Stimulated activated CD8-positive, alpha-beta memory T cell treated with anti-CD3 and anti-CD28 coated beads, Interleukin-15, amount 100 ng/mL, for 24 hours (primary cell): ENCODE data around the gene DDOST.

Source experiments
- DNase-seq: peaks from one replicate; pipeline ENCODE4 v3.0.0-alpha.2; 2020; ENCODE audit warnings: low read depth

The DDOST gene

DNA sequence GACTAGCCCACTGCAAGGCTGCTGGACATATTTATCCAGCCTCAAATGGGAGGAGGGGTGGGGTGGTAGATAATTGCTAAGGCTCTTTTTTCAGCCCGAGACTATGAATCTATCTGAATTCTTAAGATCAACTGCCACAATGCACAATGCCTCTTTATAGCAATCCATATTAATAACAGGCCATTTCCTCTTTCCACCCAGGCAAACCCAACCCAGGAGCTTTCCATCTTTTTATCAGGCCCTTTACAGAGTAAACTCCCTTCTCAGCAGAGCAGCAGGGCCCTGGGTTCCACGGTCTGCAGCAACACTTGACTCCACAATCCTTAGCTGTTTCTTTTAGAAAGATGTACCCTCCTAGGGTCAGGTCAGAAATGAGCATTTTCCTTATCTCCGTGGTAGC is 806 bp downstream of the DDOST start:
- DNase-seq: no peak

DNA sequence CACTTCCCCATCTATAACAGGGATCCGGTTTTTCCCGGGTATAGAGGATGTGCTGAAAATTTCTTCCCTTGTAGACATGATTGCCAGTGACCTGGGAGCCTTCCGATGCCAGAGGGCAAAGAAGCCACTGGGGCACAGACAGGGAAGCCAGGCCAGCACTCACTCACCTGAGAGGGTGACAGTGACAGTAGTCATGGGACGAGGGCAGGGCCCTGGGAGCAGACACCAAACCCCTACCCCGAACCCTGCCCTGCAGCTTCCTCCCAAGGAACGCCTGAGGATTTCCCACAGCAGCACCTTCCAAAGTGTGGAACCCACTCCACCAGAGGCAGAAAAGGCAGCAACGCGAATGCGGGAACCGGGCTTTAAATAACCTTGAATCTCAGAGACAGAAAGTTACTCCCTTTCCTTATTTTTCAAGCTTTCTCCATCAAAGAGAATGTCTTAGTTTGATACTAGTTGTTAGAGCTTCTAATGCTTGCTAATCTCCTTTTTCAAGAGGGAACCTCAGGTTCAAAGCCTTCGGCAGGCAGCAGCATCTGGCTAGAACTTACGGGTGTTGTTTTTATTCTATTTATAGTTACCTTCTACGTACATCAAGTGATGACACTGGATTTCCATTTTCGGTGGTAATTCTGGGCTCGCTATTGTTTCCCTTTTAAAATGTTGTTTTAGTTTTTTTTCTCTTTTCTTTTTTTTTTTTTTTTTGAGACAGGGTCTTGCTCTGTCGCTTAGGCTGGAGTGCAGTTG is 2.8 kb downstream of the DDOST start:
- DNase-seq: no peak

DNA sequence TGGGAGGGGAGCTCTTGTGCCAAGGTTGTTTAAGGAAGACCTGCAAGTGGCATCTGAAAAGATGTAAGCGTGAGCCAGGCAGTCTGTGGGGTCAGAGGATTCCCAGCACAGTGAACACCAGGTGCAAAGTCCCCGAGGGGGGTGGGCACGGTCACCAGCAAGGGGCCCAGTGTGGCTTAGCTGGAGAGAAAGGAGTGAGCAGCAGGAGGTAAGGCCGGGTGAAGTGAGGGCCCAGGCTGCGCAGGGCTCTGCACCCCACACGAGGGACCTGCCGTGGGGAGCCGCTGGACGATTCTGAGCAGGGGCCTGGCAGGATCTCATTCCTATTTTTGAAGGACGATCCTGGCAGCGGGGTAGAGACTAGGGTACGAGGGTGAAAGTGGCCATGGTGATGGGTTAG is 4.1 kb downstream of the DDOST start:
- no peak for DNase-seq

DNA sequence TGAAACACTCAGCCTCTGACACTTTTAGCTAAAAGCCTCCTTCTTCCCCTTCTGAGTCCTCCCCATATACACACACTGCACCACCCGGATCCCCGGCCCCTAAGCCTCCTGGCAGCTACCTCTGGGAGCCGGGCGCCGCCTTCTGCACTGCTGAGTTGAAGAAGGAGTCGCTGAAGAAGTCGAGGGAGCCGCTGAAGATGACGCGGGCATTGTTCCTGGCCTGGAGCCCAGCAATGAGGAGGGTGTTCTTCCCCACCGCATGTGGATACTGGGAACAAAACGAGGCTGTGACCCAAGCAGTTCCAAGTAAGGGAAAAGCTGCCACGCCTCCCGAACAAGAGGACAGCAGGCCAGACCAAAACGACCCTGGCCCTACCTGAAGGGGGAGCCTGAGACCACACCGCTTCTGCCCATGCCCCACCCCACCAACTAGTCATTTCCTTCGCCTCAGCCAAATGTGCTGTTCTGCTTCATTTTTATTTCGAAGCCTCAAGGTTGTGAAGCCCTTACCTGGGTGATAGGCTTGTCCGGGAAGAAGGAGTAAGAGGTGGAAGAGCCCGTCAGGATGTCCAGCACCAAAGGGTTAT is 7.0 kb downstream of the DDOST start:
- no peak for DNase-seq

DNA sequence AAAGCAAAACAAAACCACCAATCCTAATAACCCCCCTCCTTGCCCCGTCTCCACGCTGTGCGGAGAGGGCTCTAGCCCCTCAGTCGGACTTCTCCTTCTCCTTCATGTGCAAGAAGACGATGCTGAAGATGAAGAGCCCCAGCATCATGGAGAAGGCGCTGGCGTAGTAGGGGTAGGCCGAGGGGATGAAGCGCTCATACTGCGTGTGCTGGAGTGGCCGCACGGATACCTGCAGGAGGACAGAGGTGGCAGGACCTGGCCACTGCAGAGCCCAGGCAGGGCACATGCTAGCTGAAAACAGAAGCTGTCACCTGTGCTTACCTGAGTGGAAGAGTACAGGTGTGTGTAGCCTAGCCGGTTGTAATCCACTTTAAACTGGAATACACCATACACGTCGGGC is 8.9 kb downstream of the DDOST start:
- DNase-seq: no peak

DNA sequence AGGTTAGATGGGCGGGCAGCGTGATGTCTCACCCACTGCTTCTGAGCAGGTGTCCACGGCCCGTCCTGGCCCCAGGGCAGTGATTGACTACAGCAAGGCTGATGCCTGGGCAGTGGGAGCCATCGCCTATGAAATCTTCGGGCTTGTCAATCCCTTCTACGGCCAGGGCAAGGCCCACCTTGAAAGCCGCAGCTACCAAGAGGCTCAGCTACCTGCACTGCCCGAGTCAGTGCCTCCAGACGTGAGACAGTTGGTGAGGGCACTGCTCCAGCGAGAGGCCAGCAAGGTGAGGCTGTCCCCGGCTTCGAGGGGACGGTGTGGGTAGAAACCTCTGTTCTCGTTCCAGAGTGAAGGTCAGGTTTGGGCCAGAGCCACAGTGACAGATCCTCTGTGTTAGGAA is 12.2 kb downstream of the DDOST start:
- DNase-seq: no peak

DNA sequence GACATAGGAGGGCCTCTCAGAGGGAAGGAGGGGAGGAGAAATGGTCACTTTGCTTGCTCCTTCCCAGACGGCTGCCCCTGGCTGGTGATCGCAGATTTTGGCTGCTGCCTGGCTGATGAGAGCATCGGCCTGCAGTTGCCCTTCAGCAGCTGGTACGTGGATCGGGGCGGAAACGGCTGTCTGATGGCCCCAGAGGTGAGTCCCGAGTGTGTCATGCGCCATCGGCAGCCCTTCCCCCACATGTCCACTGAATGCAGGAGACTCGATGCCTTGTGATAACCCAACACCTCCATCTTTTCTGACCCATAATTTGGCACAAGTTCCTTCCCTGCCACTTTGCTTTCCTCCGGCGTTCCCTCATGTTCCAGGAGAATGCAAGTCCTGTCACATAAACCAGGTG is 12.7 kb downstream of the DDOST start:
- no peak for DNase-seq

DNA sequence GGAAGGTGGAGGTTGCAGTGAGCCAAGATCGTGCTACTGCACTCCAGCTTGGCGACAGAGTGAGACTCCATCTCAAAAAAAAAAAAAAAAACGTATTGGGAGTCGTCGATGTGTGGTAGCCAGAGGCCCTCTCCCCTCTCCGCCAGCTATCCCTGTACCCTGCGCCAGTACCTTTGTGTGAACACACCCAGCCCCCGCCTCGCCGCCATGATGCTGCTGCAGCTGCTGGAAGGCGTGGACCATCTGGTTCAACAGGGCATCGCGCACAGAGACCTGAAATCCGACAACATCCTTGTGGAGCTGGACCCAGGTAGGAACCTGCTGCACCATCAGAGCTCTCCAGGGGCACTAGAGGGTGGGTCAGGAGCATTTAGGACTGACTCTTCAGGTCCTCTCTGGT is 15.8 kb downstream of the DDOST start:
- no peak for DNase-seq

DNA sequence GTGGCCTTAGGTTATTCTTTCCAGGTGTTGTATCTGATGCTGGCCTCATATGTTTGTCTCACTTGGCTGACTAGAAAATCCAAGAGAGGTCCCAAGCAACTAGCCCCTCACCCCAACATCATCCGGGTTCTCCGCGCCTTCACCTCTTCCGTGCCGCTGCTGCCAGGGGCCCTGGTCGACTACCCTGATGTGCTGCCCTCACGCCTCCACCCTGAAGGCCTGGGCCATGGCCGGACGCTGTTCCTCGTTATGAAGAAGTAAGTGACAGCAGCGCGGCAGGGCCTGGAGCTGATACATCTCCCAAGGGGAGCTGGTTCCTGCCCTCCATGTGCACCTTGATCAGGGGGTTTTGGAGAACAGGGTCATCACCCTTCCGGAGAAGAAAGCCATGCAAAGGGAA is 16.8 kb downstream of the DDOST start:
- DNase-seq: no peak

DNA sequence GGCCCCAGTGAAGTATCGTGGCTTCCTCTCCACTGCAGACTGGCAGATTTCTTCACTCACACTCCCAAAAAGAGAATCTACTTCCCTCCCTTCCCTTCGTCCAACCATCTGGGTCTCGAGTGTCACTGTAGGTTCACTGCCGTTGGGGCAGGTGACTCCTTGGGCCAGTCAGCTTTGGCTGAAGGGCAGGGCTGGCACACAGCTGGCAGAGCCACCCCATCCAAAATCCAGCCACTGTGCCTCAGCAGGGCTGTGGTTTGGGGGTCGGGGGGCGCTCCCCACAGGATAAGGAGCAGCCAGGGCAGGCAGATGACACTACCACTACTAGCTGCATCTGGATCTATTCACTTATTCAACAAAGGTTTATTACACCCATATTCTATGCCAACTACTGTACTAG is 18.1 kb downstream of the DDOST start:
- DNase-seq: no peak

DNA sequence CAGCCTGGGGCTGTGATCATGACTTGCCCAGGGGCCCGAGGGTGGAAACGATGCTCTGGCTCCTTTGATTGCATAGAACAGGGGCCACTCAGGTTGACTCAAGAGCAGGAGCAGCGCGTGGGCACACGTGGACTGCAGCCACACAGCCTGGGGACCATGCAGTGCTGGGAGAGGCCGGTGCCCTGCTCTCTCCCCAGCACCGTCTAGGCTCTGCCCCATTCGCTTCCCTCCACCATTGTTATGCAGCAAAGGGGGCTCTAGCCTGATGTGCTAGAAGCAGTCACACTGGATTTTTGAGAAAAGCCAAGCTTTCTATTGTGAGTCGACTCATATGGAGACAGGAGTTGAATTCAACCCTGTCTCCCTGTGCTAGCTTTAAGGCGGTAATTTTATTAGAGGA is 19.2 kb downstream of the DDOST start:
- DNase-seq: no peak

DNA sequence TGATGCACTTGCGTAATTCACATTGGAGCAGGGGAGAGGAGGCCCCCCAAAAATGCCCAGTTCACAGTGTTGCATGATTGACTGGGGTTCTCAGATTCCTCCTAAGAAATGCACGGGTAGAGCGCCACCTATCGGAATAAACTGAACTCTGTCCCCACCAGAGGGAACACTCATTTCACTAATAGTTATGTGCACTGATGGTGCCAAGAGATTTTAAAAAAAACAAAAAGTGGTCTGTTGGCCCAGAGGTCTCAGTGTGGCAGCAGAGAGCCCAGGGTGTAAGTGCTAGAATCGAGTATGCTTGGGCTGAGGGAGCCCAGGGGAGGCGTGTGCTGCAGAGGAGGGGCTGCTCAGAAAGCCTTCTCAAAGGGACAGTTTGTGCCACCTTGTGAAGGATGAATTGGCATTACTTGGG is 21.0 kb downstream of the DDOST start:
- no peak for DNase-seq

DNA sequence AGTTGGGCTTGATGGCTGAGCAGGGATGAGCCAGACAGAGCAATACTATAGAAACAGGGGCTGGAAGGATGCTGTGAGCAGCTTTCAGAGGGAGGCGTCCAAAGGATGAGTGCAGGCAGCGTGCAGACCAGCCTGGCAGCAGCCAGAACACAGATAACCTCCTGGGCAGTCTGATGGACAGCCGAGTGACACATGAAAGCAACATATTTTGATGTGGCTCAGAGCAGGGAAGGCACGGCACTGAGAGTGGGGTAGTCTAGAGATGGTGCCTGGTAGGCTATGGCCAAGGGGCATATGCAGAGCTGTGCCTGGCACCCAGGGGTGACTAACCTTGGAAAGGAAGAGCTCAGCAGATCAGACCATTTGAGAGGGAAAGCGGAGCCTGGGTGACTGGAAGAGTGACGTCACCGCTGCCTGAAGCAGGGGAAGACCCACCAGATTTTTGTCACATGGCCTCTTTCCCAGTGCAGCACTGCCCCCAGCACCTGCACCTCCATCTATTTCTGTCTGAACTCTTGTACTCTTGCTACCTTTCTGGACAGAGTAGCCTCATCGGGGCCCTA is 24.3 kb downstream of the DDOST start:
- no peak for DNase-seq

DNA sequence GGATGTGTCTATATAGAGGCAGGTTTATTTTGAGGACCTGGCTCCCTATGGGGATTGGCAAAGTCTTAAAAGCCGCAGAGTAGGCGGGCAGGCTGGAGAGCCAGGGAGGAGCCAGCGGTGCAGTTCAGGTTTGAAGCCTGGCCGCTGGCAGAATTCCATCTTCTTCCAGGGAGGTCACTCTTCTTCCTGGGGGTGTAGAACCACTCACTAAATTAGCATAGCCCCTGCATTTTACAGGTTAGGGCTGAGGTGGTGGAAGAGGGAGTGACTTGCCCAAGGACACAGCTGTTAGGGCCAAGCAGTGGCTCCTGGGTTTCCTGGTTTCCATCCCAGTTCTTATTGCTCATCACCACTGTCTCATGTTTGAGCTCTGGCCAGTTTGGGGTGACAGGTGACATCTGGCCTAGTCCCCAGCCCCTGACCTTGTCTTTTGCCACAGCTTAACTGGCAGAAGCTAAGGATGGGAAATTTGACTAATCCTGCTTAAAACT is 26.5 kb downstream of the DDOST start:
- no peak for DNase-seq

DNA sequence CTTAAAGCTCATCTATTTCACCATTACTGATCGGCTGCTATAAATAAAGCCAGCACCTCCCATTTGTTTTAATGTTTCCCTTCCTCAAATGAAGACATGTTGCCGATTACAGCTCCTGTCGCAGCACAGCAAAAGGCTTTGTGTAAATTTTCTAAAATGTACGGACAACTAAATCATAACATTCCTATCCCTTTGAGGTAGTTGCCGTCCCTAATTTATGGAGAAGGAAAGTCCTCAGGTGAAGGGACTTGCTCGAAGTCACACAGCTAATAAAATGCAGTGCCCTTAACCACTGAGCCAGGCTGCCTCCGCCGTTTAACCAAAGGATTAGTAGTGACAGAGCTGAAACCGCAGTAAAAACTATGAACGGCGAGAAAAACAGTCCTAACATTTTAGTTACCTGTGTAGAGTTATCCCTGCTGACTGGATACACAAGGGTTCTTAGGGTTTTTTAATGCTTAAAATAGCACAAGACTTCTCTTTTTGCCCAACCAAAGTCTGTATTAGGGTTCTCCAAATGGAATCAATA is 27.0 kb downstream of the DDOST start:
- DNase-seq: no peak

DNA sequence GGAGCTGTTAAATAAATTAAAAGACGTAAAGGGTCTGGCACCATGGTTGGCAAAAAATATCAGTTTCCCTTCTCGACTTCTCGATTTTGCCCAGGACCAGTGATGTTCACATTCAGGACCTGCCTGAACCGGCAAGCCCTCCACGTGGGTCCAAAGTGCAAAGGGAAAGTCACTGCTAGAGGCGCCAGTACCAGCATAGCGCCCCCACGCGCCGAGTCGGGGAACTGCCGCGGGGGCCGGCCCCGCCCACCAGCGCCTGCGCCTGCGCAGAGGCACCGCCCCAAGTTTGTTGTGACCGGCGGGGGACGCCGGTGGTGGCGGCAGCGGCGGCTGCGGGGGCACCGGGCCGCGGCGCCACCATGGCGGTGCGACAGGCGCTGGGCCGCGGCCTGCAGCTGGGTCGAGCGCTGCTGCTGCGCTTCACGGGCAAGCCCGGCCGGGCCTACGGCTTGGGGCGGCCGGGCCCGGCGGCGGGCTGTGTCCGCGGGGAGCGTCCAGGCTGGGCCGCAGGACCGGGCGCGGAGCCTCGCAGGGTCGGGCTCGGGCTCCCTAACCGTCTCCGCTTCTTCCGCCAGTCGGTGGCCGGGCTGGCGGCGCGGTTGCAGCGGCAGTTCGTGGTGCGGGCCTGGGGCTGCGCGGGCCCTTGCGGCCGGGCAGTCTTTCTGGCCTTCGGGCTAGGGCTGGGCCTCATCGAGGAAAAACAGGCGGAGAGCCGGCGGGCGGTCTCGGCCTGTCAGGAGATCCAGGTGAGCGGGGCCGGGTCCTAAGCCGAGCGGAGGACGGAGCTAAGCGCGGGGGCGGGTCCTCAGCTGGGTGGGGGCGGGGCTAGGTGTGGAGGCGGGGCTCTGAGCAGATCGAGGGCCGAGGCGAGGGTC is 27.7 kb downstream of the DDOST start, which contains the start of gene PINK1:
Gene PINK1 (plus strand): TSS at position 269 of the 875 bp plus-strand sequence. CDS start 91 bp downstream, at position 360.
- peak; percentile 90 for DNase-seq

DNA sequence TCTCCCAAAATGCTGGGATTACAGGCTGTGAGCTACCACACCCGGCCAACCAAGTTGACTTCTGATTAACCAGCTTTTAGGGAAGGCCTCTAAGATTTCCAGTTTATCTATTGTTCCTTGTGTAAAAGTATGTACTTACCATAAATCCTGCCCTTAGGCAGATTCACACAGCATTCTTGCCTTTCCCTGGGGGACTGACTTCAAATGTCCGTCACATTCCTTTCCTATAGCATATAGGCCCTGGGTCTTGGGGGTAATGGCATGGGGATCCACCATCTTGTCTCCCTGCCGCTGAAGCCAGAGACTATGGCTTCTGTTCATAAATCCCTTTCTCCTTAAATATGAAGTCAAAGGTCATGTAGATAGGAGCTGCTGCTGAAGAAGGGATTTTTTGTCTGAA is 28.8 kb downstream of the DDOST start:
- DNase-seq: no peak

DNA sequence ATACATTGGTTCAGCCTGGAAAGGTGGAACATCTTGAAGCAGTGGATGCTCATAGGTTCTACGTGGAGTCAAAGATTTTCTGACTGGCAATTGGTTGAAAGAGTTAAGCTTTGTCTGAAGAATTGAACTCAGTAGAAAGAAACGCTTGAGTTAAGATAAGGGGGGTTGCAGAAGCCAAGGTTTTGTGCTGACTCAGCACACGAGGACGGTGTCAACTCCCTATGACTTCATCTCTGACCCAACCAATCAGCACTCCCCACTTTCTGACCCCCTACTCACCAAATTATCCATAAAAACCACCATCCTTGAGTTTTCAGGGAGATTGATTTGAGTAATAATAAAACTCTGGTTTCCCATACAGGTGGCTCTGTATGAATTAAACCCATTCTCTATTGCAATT is 30.4 kb downstream of the DDOST start:
- no peak for DNase-seq

DNA sequence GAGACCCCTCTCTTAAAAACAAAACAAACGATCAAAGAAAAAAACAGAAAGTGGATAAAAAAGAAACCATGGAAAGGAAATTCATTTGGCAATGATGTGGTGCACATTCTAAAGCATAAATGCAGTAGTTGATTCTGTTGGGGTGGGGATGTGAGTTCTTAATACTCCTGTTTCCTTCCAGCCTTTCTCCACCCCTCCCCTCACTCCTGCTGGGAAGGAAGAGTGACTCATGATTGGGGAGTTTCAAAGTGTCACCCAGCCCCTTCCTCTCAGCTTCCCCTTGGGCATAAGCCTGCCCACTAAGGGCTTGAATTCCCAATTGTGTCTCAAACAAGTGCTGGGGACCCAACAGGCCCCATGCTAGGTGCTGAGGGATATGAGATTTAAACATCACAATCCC is 34.6 kb downstream of the DDOST start:
- DNase-seq: no peak

DNA sequence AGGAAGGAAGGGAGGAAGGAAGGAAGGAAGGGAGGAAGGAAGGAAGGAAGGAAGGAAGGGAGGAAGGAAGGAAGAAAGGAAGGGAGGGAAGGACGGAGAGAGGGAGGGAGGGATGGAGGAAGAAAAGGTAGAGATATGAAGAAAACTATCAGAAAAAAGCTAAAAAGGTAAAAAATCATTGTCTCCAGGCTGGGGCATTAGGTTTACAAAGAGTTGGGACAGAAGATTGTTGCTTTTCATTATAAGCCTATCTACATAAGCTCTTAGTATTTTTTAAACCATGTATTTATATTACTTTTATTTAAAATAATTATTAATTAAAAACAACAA is 35.1 kb downstream of the DDOST start:
- DNase-seq: no peak

DNA sequence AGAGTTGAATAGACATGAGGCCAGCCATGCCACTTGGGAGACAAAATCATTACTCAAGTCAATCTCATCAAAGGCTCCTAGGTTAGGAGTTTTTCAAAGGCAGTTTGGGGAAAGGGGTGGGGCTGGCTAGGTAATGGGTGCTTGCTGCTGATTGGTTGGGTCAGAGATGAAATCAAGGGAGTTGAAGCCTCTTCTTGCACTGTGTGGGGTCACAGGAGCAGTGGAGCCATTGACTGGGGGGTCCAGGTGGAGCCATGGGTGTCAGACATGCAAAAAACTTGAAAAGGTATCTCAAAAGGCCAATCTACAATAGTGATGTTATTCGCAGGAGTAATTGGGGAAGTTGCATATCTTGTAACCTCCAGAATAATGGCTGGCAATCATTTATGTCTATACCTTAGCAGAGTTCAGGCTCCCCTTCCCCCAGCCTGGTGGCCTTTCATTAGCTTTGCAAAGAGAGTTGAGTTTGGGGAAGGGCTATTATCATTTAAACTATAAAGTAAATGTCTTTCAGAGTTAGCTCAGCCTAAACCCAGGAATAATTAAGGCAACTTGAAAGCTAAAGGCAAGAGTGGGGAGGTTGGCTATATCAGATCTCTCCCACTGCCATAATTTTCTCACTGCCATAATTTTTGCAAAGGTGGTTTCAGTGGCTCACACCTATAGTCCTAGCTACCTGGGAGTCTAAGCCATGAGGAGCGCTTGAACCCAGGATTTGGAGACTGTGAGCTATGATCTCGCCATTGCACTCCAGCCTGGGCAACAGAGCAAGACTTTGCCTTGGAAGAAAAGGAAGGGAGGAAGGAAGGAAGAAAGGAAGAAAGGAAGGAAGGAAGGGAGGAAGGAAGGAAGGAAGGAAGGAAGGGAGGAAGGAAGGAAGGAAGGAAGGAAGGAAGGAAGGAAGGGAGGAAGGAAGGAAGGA is 35.7 kb downstream of the DDOST start:
- DNase-seq: no peak
